Measurements from ENCODE around the gene MRAS. TPM values are rescaled to one million over a fixed set of nuclear protein-coding genes. Genes with fewer than 3 reads are reported as not detected.

Gene MRAS
- total RNA-seq, 1 donor from 2014 or later, result 349 TPM

DNA sequence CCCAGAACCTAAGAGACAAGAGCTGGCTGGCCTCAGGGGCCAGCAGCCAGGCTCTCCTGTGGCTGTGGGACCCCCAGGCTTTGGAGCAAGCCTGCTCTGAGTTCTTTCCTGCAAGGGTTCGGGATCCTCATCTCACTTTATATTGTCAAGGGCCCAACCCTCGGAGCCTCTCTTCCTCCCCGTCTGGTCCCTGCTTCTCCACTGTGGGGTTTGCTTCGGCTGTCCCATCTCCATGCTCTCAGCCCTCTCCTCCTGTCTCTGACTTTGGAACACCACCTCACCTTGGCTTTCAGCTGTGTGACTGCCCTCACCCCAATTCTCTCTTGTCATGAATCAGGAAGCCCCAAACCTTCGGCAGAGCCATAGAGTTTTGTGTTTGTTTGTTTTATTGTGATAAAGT lies 30.0 kb downstream of the MRAS start:
- no peak for DNase-seq
- intact Hi-C loops (cut with micrococcal nuclease), result no loop called here
- no peak overlapping the region for H3K4me3 ChIP-seq
- H3K9me3 ChIP-seq (replicated peaks), result no peaks in the 10 kb centered on the region
- peak overlapping the region; percentile 92 for H3K27ac ChIP-seq (replicated peaks)
- TF ChIP-seq, protein P1, sequence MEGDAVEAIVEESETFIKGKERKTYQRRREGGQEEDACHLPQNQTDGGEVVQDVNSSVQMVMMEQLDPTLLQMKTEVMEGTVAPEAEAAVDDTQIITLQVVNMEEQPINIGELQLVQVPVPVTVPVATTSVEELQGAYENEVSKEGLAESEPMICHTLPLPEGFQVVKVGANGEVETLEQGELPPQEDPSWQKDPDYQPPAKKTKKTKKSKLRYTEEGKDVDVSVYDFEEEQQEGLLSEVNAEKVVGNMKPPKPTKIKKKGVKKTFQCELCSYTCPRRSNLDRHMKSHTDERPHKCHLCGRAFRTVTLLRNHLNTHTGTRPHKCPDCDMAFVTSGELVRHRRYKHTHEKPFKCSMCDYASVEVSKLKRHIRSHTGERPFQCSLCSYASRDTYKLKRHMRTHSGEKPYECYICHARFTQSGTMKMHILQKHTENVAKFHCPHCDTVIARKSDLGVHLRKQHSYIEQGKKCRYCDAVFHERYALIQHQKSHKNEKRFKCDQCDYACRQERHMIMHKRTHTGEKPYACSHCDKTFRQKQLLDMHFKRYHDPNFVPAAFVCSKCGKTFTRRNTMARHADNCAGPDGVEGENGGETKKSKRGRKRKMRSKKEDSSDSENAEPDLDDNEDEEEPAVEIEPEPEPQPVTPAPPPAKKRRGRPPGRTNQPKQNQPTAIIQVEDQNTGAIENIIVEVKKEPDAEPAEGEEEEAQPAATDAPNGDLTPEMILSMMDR (IDR thresholded peaks at IDR 0.05; ENCODE audit: borderline replicate concordance), result no peak
- H3K27me3 ChIP-seq (ENCODE audit: low read depth), result no peaks in the 10 kb centered on the region
- peaks cover 33% of the 10 kb centered on the region for H3K36me3 ChIP-seq
- peaks cover 99% of the 10 kb centered on the region for H3K4me1 ChIP-seq

DNA sequence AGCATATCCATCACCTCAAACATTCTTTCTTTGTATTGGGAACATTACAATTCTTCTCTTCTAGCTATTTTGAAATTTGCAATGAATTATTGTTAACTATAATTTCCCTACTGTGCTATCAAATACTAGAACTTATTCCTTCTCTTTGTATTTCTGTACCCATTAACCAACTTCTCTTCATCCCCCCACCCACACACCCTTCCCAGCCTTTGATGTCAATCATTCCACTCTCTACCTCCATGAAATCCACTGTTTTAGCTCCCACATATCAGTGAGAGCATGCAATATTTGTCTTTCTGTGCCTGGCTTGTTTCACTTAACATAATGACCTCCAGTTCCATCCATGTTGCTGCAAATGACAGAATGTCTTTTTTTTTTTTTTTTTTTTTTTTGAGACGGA lies 30.6 kb downstream of the MRAS start:
- H3K27ac ChIP-seq (replicated peaks), result peak overlapping the region; percentile 92
- peaks cover 99% of the 10 kb centered on the region for H3K4me1 ChIP-seq
- no peaks in the 10 kb centered on the region for H3K9me3 ChIP-seq (replicated peaks)
- H3K27me3 ChIP-seq (ENCODE audit: low read depth), result no peaks in the 10 kb centered on the region
- no peak for DNase-seq
- TF ChIP-seq, protein P1 (IDR thresholded peaks at IDR 0.05; ENCODE audit: borderline replicate concordance), result no peak
- H3K4me3 ChIP-seq, result no peak overlapping the region
- peaks cover 26% of the 10 kb centered on the region for H3K36me3 ChIP-seq
- intact Hi-C loops (cut with micrococcal nuclease), result no loop called here

GRCh38 chr3:138381413-138381901 lies 33.1 kb downstream of the MRAS start:
- TF ChIP-seq, protein P1 (IDR thresholded peaks at IDR 0.05; ENCODE audit: borderline replicate concordance), result no peak
- Histone ChIP-seq H3K27me3 (ENCODE audit: low read depth) (no peaks in the 10 kb centered on the region), H3K36me3 (peaks cover 23% of the 10 kb centered on the region), H3K9me3 (replicated peaks) (no peaks in the 10 kb centered on the region), H3K4me3 (peak overlapping the region; percentile 37), H3K4me1 (peaks cover 99% of the 10 kb centered on the region), H3K27ac (replicated peaks) (peak overlapping the region; percentile 92)
- DNase-seq, result peak; percentile 56
- intact Hi-C loops (cut with micrococcal nuclease), result no loop called here

GRCh38 chr3:138381950-138382715 lies 33.8 kb downstream of the MRAS start:
- TF ChIP-seq, protein P1 (IDR thresholded peaks at IDR 0.05; ENCODE audit: borderline replicate concordance), result no peak
- no peaks in the 10 kb centered on the region for H3K9me3 ChIP-seq (replicated peaks)
- H3K27ac ChIP-seq (replicated peaks), result peak overlapping the region; percentile 92
- intact Hi-C loops (cut with micrococcal nuclease), result no loop called here
- peak; percentile 74 for DNase-seq
- peaks cover 97% of the 10 kb centered on the region for H3K4me1 ChIP-seq
- H3K36me3 ChIP-seq, result peaks cover 28% of the 10 kb centered on the region
- no peaks in the 10 kb centered on the region for H3K27me3 ChIP-seq (ENCODE audit: low read depth)
- H3K4me3 ChIP-seq, result no peak overlapping the region

- no peaks in the 10 kb centered on the region for H3K9me3 ChIP-seq (replicated peaks)
- no peak overlapping the region for H3K4me3 ChIP-seq
- H3K27ac ChIP-seq (replicated peaks), result peak overlapping the region; percentile 92
- intact Hi-C loops (cut with micrococcal nuclease), result no loop called here
- H3K36me3 ChIP-seq, result peaks cover 17% of the 10 kb centered on the region
- H3K4me1 ChIP-seq, result peaks cover 97% of the 10 kb centered on the region
- H3K27me3 ChIP-seq (ENCODE audit: low read depth), result no peaks in the 10 kb centered on the region
- no peak for DNase-seq
- TF ChIP-seq, protein P1 (IDR thresholded peaks at IDR 0.05; ENCODE audit: borderline replicate concordance), result no peak
Observed at GRCh38 chr3:138383715-138384465, 35.5 kb downstream of the MRAS start.
